CD14-positive monocyte (primary cell): ENCODE results near the gene LNX2. TPM values are rescaled to one million over a fixed set of nuclear protein-coding genes. Genes with fewer than 3 reads are reported as not detected.

ENCODE experiments used
- DNase-seq, 3 donors: peaks; one replicate each; pipeline ENCODE4 v3.0.0-alpha.2; 2011 to 2022
- H2AFZ ChIP-seq: 2 replicates; pipeline ENCODE4 v1.6.0; 2012; ENCODE audit warnings: mild to moderate bottlenecking, low read depth, low read length, inconsistent platforms; ENCODE audit not compliant: insufficient read depth, poor library complexity, severe bottlenecking
- H3K27ac ChIP-seq, 2 donors: 1 replicate in 1 of 2; 2 replicates in 1 of 2; pipeline ENCODE4 v1.5.1; 2012 to 2013; ENCODE audit warnings: low read length in 2 of 2, control low read depth in 1 of 2, inconsistent platforms in 1 of 2, low read depth in 1 of 2, mild to moderate bottlenecking in 1 of 2
- H3K27me3 ChIP-seq, 2 donors: one replicate each; pipeline versions ENCODE4 v1.6.0 to v1.6.1; 2011 to 2013; ENCODE audit warnings: low read length in 2 of 2; ENCODE audit not compliant: control insufficient read depth in 2 of 2, insufficient read depth in 2 of 2
- H3K36me3 ChIP-seq, 2 donors: replicated peaks in 1 of 2; 1 replicate in 1 of 2; 2 replicates in 1 of 2; pipeline versions ENCODE4 v1.5.1 to v1.6.1; 2012 to 2013; ENCODE audit warnings: low read length in 2 of 2, control low read depth in 1 of 2, inconsistent platforms in 1 of 2, mild to moderate bottlenecking in 1 of 2; ENCODE audit not compliant: insufficient read depth in 2 of 2, control insufficient read depth in 1 of 2
- H3K4me1 ChIP-seq, 2 donors: 1 replicate in 1 of 2; 2 replicates in 1 of 2; pipeline versions ENCODE4 v1.5.1 to v1.6.1; 2012 to 2013; ENCODE audit warnings: low read length in 2 of 2, control low read depth in 1 of 2, inconsistent platforms in 1 of 2, mild to moderate bottlenecking in 1 of 2, moderate library complexity in 1 of 2; ENCODE audit not compliant: insufficient read depth in 2 of 2, control insufficient read depth in 1 of 2
- H3K4me2 ChIP-seq: replicated peaks from 2 replicates; pipeline ENCODE3; 2012; ENCODE audit warnings: low read length, moderate library complexity, mild to moderate bottlenecking; ENCODE audit not compliant: poor library complexity, severe bottlenecking; ENCODE audit errors: extremely low read depth
- H3K4me3 ChIP-seq, 3 experiments: fragments of 200-600 bp in 1 of 3; sonication (generic) in 1 of 3; replicated peaks in 1 of 3; 1 replicate in 2 of 3; 2 replicates in 1 of 3; pipeline ENCODE4 v1.5.1; 2011 to 2013; ENCODE audit warnings: low read length in 3 of 3, mild to moderate bottlenecking in 3 of 3, control low read depth in 2 of 3, low read depth in 2 of 3, inconsistent platforms in 1 of 3, moderate library complexity in 1 of 3
- H3K79me2 ChIP-seq: 2 replicates; pipeline ENCODE4 v1.6.0; 2012; ENCODE audit warnings: mild to moderate bottlenecking, control low read depth, inconsistent platforms, low read length, moderate library complexity; ENCODE audit not compliant: insufficient read depth
- H3K9ac ChIP-seq: 2 replicates; pipeline ENCODE4 v1.6.0; 2017; ENCODE audit warnings: low read length, mild to moderate bottlenecking; ENCODE audit not compliant: insufficient read depth, poor library complexity, severe bottlenecking
- H3K9me3 ChIP-seq, 2 donors: replicated peaks in 1 of 2; 1 replicate in 1 of 2; 2 replicates in 1 of 2; pipeline versions ENCODE4 v1.5.1 to v1.6.1; 2012 to 2013; ENCODE audit warnings: low read length in 2 of 2, control low read depth in 1 of 2; ENCODE audit not compliant: control insufficient read depth in 1 of 2, insufficient read depth in 1 of 2
- H4K20me1 ChIP-seq: 2 replicates; pipeline ENCODE4 v1.6.0; 2012; ENCODE audit warnings: mild to moderate bottlenecking, low read length, control low read depth, moderate library complexity; ENCODE audit not compliant: insufficient read depth
- H3K27ac Mint-ChIP-seq, 7 donors: one replicate each; pipeline ENCODE4 v1.8.0; 2020; ENCODE audit warnings: mild to moderate bottlenecking in 7 of 7, mixed read lengths in 7 of 7, moderate library complexity in 6 of 7, inconsistent platforms in 2 of 7
- H3K27me3 Mint-ChIP-seq, 3 donors: one replicate each; pipeline ENCODE4 v1.8.0; 2021 to 2022; ENCODE audit warnings: low read depth in 3 of 3, mild to moderate bottlenecking in 3 of 3, mixed read lengths in 3 of 3, moderate library complexity in 3 of 3, inconsistent platforms in 1 of 3
- H3K36me3 Mint-ChIP-seq, 2 donors: one replicate each; pipeline ENCODE4 v1.8.0; 2020; ENCODE audit warnings: mixed read lengths in 2 of 2, inconsistent platforms in 1 of 2, mild to moderate bottlenecking in 1 of 2
- H3K4me1 Mint-ChIP-seq: one replicate; pipeline ENCODE4 v1.8.0; 2020; ENCODE audit warnings: mild to moderate bottlenecking, mixed read lengths
- H3K4me3 Mint-ChIP-seq, 2 donors: one replicate each; pipeline ENCODE4 v1.8.0; 2020; ENCODE audit warnings: mild to moderate bottlenecking in 2 of 2, mixed read lengths in 2 of 2, moderate library complexity in 1 of 2
- H3K9me3 Mint-ChIP-seq, 7 donors: one replicate each; pipeline ENCODE4 v1.8.0; 2020 to 2022; ENCODE audit warnings: mixed read lengths in 7 of 7, mild to moderate bottlenecking in 6 of 7, moderate library complexity in 6 of 7, inconsistent platforms in 2 of 7
- CTCF ChIP-seq: fragments of 200-600 bp; IDR thresholded peaks from one replicate; pipeline ENCODE4 v1.8.0; 2022; ENCODE audit warnings: antibody characterized with exemption, mild to moderate bottlenecking
- WGBS: methylation state at CpG from one replicate; pipeline ENCODE4 v1.1.5; 2013; ENCODE audit warnings: missing lambda C conversion rate; ENCODE audit not compliant: insufficient coverage; 5-methylcytosine and 5-hydroxymethylcytosine counted together
- intact Hi-C, 2 donors: fragments of 100-400 bp; cut with micrococcal nuclease; formaldehyde crosslinking; loops; one replicate each; pipeline versions ENCODE4 v1.15.0 to v1.15.1; 2023
- polyA plus RNA-seq, 3 donors: library from polyadenylated mRNA; depleted of rRNA in 1 of 3; unstranded in 2 of 3; stranded (reverse) in 1 of 3; fragments of 300-500 nt in 2 of 3; fragments of >200 nt in 1 of 3; fragmentation: Illumina TruSeq in 2 of 3; gene quantifications; 1 replicate in 2 of 3; 2 replicates in 1 of 3; pipeline ENCODE4 v1.2.3, GENCODE V29; 2012 to 2021

The LNX2 gene
- polyA plus RNA-seq, 3 donors: 0.89 to 2.3 (median 1.5) TPM

- Mint-ChIP-seq H3K27me3 (peaks cover 0 to 3% (median 0%) of the 10 kb centered on the region in 3 donors), H3K4me1 (peaks cover 55% of the 10 kb centered on the region), H3K9me3 (peaks cover 0 to 8% (median 3%) of the 10 kb centered on the region in 7 donors), H3K27ac (peak overlapping the region; percentile 42 to 85 (median 64)), H3K36me3 (peaks cover 9 to 12% of the 10 kb centered on the region in 2 donors), H3K4me3 (peak overlapping the region; percentile 91 to 95)
- Histone ChIP-seq H3K4me2 (peak overlapping the region; percentile 85), H4K20me1 (peaks cover 50% of the 10 kb centered on the region), H3K27me3 (no peaks in the 10 kb centered on the region), H3K79me2 (peaks cover 74% of the 10 kb centered on the region), H3K36me3 (peaks cover 2 to 8% of the 10 kb centered on the region in 2 donors), H3K4me3 (peak overlapping the region; percentile 71 to 93 (median 90)), H3K4me1 (peaks cover 31 to 44% of the 10 kb centered on the region in 2 donors), H3K27ac (peak overlapping the region; percentile 14 to 91), H3K9ac (peak overlapping the region; percentile 85), H3K9me3 (peaks cover 0 to 6% of the 10 kb centered on the region in 2 donors), H2AFZ (peak overlapping the region; percentile 95)
- peak; percentile 23 for TF ChIP-seq CTCF
- WGBS: 0% methylated on average over 42 of the region's 47 CpGs
- intact Hi-C loops: loop anchor here (10.0 kb wide), 2 partner anchors 195 to 365 kb away; partner anchors contain the start of genes GTF3A (in 1 of the 2) and RPL21 (in 1 of the 2)
- peak in 2 of 3 donors; percentile 20 to 25 for DNase-seq
Measured at GRCh38 chr13:27619728-27620376, 477 bp downstream of the LNX2 start.

- Mint-ChIP-seq H3K9me3 (peaks cover 0 to 13% (median 4%) of the 10 kb centered on the region in 7 donors), H3K27me3 (peaks cover 0 to 3% (median 0%) of the 10 kb centered on the region in 3 donors), H3K36me3 (peaks cover 9 to 10% of the 10 kb centered on the region in 2 donors), H3K27ac (peak overlapping the region in 2 of 7 donors; percentile 64 to 85), H3K4me1 (peaks cover 50% of the 10 kb centered on the region), H3K4me3 (peak overlapping the region; percentile 91 to 95)
- Histone ChIP-seq H3K4me3 (peak overlapping the region; percentile 71 to 93 (median 90)), H4K20me1 (peaks cover 46% of the 10 kb centered on the region), H3K9ac (peak overlapping the region; percentile 85), H3K4me2 (peak overlapping the region; percentile 85), H3K36me3 (peaks cover 0 to 5% of the 10 kb centered on the region in 2 donors), H3K27me3 (no peaks in the 10 kb centered on the region), H3K27ac (no peak overlapping the region), H3K79me2 (peaks cover 68% of the 10 kb centered on the region), H3K9me3 (peaks cover 0 to 9% of the 10 kb centered on the region in 2 donors), H3K4me1 (peaks cover 31 to 44% of the 10 kb centered on the region in 2 donors), H2AFZ (peak overlapping the region; percentile 95)
- 51% methylated on average over 4 of the region's 10 CpGs for WGBS
- intact Hi-C loops: no loop called here
- TF ChIP-seq CTCF: no peak
- DNase-seq: no peak
Measured at GRCh38 chr13:27619093-27619727, 1.1 kb downstream of the LNX2 start.
